ENCODE data around the gene TMC8.

TMC8 gene

GRCh38 chr17:78184868-78185267 is 54.3 kb downstream of the TMC8 start:
- Histone ChIP-seq H3K27me3 (ENCODE audit: insufficient read depth, low read length) (no peaks in the 10 kb centered on the region), H3K9ac (ENCODE audit: low read length) (peak overlapping the region; percentile 69; the same call in 1 of the 2 replicates), H3K27ac (ENCODE audit: low read depth, low read length, poor library complexity, severe bottlenecking) (peak overlapping the region; percentile 30), H3K4me2 (ENCODE audit: low read length) (peak overlapping the region; percentile 79), H2AFZ (ENCODE audit: low read length) (no peak overlapping the region), H3K36me3 (ENCODE audit: insufficient read depth, low read length) (peaks cover 59% of the 10 kb centered on the region; the same call in 1 of the 2 replicates), H3K79me2 (ENCODE audit: insufficient read depth, low read length) (peaks cover 15% of the 10 kb centered on the region), H3K4me3 (ENCODE audit: low read depth, low read length, poor library complexity, severe bottlenecking) (peak overlapping the region; percentile 97), H3K9me2 (ENCODE audit: low read depth, low read length) (no peaks in the 10 kb centered on the region), H3K9me3 (ENCODE audit: low read length) (no peaks in the 10 kb centered on the region), H4K20me1 (ENCODE audit: insufficient read depth, low read length) (no peaks in the 10 kb centered on the region), H3F3A (ENCODE audit: insufficient read depth, low read length) (no peaks in the 10 kb centered on the region; the same call in 1 of the 2 replicates), H3K4me1 (ENCODE audit: insufficient read depth, low read length, severe bottlenecking) (peaks cover 61% of the 10 kb centered on the region)
- no peak for TF ChIP-seq EZH2 (IDR thresholded peaks at IDR 0.05; ENCODE audit: borderline replicate concordance, low read length)
- no peak for TF ChIP-seq CTCF (IDR thresholded peaks at IDR 0.05; ENCODE audit: low read length)

GRCh38 chr17:78185981-78186691 is 55.6 kb downstream of the TMC8 start:
- Histone ChIP-seq H4K20me1 (ENCODE audit: insufficient read depth, low read length) (no peaks in the 10 kb centered on the region), H3K36me3 (ENCODE audit: insufficient read depth, low read length) (peaks cover 58% of the 10 kb centered on the region), H3K4me1 (ENCODE audit: insufficient read depth, low read length, severe bottlenecking) (peaks cover 61% of the 10 kb centered on the region), H3K4me3 (ENCODE audit: low read depth, low read length, poor library complexity, severe bottlenecking) (peak overlapping the region; percentile 97), H3K79me2 (ENCODE audit: insufficient read depth, low read length) (peaks cover 15% of the 10 kb centered on the region), H2AFZ (ENCODE audit: low read length) (no peak overlapping the region), H3F3A (ENCODE audit: insufficient read depth, low read length) (no peaks in the 10 kb centered on the region; the same call in 1 of the 2 replicates), H3K9me2 (ENCODE audit: low read depth, low read length) (no peaks in the 10 kb centered on the region), H3K9ac (ENCODE audit: low read length) (peak overlapping the region; percentile 69; the same call in 1 of the 2 replicates), H3K9me3 (ENCODE audit: low read length) (no peaks in the 10 kb centered on the region), H3K4me2 (ENCODE audit: low read length) (peak overlapping the region; percentile 79), H3K27me3 (ENCODE audit: insufficient read depth, low read length) (no peaks in the 10 kb centered on the region), H3K27ac (ENCODE audit: low read depth, low read length, poor library complexity, severe bottlenecking) (peak overlapping the region; percentile 30)
- no peak for TF ChIP-seq CTCF (IDR thresholded peaks at IDR 0.05; ENCODE audit: low read length)
- TF ChIP-seq EZH2 (IDR thresholded peaks at IDR 0.05; ENCODE audit: borderline replicate concordance, low read length): no peak

- Histone ChIP-seq H3K4me1 (ENCODE audit: insufficient read depth, low read length, severe bottlenecking) (peaks cover 61% of the 10 kb centered on the region), H3K9ac (ENCODE audit: low read length) (peak within 1 kb of the TSS; percentile 91), H3K36me3 (ENCODE audit: insufficient read depth, low read length) (peaks cover 59% of the 10 kb centered on the region), H3K4me3 (ENCODE audit: low read depth, low read length, poor library complexity, severe bottlenecking) (peak within 1 kb of the TSS; percentile 97), H4K20me1 (ENCODE audit: insufficient read depth, low read length) (no peaks in the 10 kb centered on the region), H3K27me3 (ENCODE audit: insufficient read depth, low read length) (no peaks in the 10 kb centered on the region), H3K9me3 (ENCODE audit: low read length) (no peaks in the 10 kb centered on the region), H3F3A (ENCODE audit: insufficient read depth, low read length) (no peaks in the 10 kb centered on the region; the same call in 1 of the 2 replicates), H3K27ac (ENCODE audit: low read depth, low read length, poor library complexity, severe bottlenecking) (peak within 1 kb of the TSS; percentile 68), H3K9me2 (ENCODE audit: low read depth, low read length) (no peaks in the 10 kb centered on the region), H2AFZ (ENCODE audit: low read length) (no peak within 1 kb of the TSS), H3K4me2 (ENCODE audit: low read length) (peak within 1 kb of the TSS; percentile 79), H3K79me2 (ENCODE audit: insufficient read depth, low read length) (peaks cover 15% of the 10 kb centered on the region)
- TF ChIP-seq EZH2 (IDR thresholded peaks at IDR 0.05; ENCODE audit: borderline replicate concordance, low read length) (no peak), CTCF (IDR thresholded peaks at IDR 0.05; ENCODE audit: low read length) (peak; percentile 26; the same call in 1 of the 2 replicates)
These were observed 56.4 kb downstream of the TMC8 start, which contains the start of the genes AFMID and TK1 for GRCh38 chr17:78186692-78187595. AFMID (plus strand) TSS chr17:78187362; CDS start chr17:78187371, 9 bp downstream. TK1 (minus strand) TSS chr17:78187052; CDS start chr17:78186994, 58 bp downstream.

Measured in OCI-LY1 (cell line).